Measurements from ENCODE around the gene CCNDBP1.
"Not testable (repeated sequence)": the region's sequence is repeated elsewhere in the genome, so short reads cannot be mapped to it uniquely, and the experiment has no call there.

CCNDBP1 gene

DNA sequence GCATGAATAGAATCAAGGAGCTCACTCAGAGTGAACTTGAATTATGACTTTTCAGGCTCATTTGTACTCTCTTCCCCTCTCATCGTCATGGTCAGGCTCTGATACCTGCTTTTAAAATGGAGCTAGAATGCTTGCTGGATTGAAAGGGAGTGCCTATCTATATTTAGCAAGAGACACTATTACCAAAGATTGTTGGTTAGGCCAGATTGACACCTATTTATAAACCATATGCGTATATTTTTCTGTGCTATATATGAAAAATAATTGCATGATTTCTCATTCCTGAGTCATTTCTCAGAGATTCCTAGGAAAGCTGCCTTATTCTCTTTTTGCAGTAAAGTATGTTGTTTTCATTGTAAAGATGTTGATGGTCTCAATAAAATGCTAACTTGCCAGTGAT lies 9.6 kb downstream of the CCNDBP1 start:
- no peaks in the 10 kb centered on the region for H3K9me3 ChIP-seq (ENCODE audit: control insufficient read depth, insufficient read depth, low read length)
- no peaks in the 10 kb centered on the region for H3K9me2 ChIP-seq (replicated peaks; ENCODE audit: control insufficient read depth, low read length)
- no peak overlapping the region for H3K4me3 ChIP-seq (ENCODE audit: low read length)
- TF ChIP-seq EZH2phosphoT487 (IDR thresholded peaks at IDR 0.05; ENCODE audit: borderline replicate concordance, low read length) = no peak
- TF ChIP-seq, protein P1, sequence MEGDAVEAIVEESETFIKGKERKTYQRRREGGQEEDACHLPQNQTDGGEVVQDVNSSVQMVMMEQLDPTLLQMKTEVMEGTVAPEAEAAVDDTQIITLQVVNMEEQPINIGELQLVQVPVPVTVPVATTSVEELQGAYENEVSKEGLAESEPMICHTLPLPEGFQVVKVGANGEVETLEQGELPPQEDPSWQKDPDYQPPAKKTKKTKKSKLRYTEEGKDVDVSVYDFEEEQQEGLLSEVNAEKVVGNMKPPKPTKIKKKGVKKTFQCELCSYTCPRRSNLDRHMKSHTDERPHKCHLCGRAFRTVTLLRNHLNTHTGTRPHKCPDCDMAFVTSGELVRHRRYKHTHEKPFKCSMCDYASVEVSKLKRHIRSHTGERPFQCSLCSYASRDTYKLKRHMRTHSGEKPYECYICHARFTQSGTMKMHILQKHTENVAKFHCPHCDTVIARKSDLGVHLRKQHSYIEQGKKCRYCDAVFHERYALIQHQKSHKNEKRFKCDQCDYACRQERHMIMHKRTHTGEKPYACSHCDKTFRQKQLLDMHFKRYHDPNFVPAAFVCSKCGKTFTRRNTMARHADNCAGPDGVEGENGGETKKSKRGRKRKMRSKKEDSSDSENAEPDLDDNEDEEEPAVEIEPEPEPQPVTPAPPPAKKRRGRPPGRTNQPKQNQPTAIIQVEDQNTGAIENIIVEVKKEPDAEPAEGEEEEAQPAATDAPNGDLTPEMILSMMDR (IDR thresholded peaks at IDR 0.05; ENCODE audit: low read depth, low read length, poor library complexity, severe bottlenecking) = no peak
- H3K27me3 ChIP-seq (ENCODE audit: control insufficient read depth, low read length) = no peaks in the 10 kb centered on the region
- H3F3A ChIP-seq (ENCODE audit: control insufficient read depth, insufficient read depth) = no peaks in the 10 kb centered on the region
- H3K36me3 ChIP-seq (ENCODE audit: control insufficient read depth, low read length) = peaks cover 55% of the 10 kb centered on the region
- H3K79me2 ChIP-seq (ENCODE audit: control insufficient read depth, low read length) = no peaks in the 10 kb centered on the region
- H3K4me2 ChIP-seq (ENCODE audit: low read length) = no peak overlapping the region
- no peaks in the 10 kb centered on the region for H4K20me1 ChIP-seq (ENCODE audit: control insufficient read depth, insufficient read depth, low read depth, low read length)
- H3K4me1 ChIP-seq (ENCODE audit: control insufficient read depth, low read length) = 0 out of 2 replicates have a peak, but pooled peaks cover 5% of the 10 kb centered on the region
- no peak overlapping the region for H3K27ac ChIP-seq (ENCODE audit: low read depth, low read length)

DNA sequence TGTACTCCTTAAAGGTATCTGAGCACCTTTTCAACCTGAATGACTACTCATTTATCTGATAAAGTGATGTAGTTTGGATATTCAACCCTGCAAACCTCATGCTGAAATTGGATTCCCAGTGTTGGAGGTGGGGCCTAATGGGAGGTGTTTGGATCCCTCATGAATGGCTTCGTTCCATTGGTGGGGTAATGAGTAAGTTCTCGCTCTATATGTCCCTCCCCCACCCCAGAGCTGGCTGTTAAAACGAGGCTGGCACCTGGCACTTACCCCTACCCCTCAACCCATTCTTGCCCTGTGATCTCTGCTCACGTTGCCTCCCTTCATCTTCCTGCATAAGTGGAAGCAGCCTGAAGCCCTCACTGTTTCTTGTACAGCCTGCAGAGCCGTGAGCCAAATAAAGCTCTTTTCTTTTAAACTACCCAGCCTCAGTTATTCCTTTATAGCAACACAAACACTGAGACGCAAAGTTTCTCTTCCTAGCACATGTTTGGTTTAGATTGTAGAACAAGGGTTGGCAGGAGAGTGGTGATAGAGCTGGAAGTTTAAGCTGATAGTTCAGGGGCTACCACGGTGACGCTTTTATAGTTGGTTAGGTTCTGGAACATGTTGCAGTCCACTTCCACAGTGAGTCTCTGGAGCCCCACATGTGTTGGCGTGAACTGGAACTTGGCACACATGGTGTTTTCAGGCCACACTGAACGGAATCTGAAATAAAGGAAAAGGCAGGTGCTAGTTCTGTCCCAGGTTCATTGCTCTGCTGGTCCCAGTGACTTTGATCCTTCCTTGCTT lies 11.8 kb downstream of the CCNDBP1 start:
- no peak overlapping the region for H3K4me2 ChIP-seq (ENCODE audit: low read length)
- H3K4me3 ChIP-seq (ENCODE audit: low read length) = no peak overlapping the region
- H3K27ac ChIP-seq (ENCODE audit: low read depth, low read length) = no peak overlapping the region
- no peaks in the 10 kb centered on the region for H3K9me3 ChIP-seq (ENCODE audit: control insufficient read depth, insufficient read depth, low read length)
- 0 out of 2 replicates have a peak, but pooled peaks cover 5% of the 10 kb centered on the region for H3K4me1 ChIP-seq (ENCODE audit: control insufficient read depth, low read length)
- H3F3A ChIP-seq (ENCODE audit: control insufficient read depth, insufficient read depth) = no peaks in the 10 kb centered on the region
- H4K20me1 ChIP-seq (ENCODE audit: control insufficient read depth, insufficient read depth, low read depth, low read length) = no peaks in the 10 kb centered on the region
- no peaks in the 10 kb centered on the region for H3K27me3 ChIP-seq (ENCODE audit: control insufficient read depth, low read length)
- no peaks in the 10 kb centered on the region for H3K79me2 ChIP-seq (ENCODE audit: control insufficient read depth, low read length)
- peaks cover 35% of the 10 kb centered on the region for H3K36me3 ChIP-seq (ENCODE audit: control insufficient read depth, low read length)
- TF ChIP-seq, protein P1 (IDR thresholded peaks at IDR 0.05; ENCODE audit: low read depth, low read length, poor library complexity, severe bottlenecking) = no peak
- TF ChIP-seq EZH2phosphoT487 (IDR thresholded peaks at IDR 0.05; ENCODE audit: borderline replicate concordance, low read length) = no peak
- no peaks in the 10 kb centered on the region for H3K9me2 ChIP-seq (replicated peaks; ENCODE audit: control insufficient read depth, low read length)

DNA sequence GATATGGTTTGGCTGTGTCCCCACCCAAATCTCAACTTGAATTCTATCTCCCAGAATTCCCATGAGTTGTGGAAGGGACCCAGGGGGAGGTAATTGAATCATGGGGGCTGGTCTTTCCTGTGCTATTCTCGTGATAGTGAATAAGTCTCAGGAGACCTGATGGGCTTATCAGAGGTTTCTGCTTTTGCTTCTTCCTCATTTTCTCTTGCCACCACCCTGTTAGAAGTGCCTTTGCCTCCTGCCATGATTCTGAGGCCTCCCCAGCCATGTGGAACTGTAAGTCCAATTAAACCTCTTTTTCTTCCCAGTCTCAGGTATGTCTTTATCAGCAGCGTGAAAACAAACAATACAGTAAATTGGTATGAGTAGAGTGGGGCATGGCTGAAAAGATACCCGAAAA lies 12.6 kb downstream of the CCNDBP1 start:
- not testable (repeated sequence) for H3K4me2 ChIP-seq (ENCODE audit: low read length); H3K4me1 ChIP-seq (ENCODE audit: control insufficient read depth, low read length); H3K79me2 ChIP-seq (ENCODE audit: control insufficient read depth, low read length); H4K20me1 ChIP-seq (ENCODE audit: control insufficient read depth, insufficient read depth, low read depth, low read length); H3K27me3 ChIP-seq (ENCODE audit: control insufficient read depth, low read length); H3K4me3 ChIP-seq (ENCODE audit: low read length); H3K9me2 ChIP-seq (replicated peaks; ENCODE audit: control insufficient read depth, low read length); H3F3A ChIP-seq (ENCODE audit: control insufficient read depth, insufficient read depth); H3K27ac ChIP-seq (ENCODE audit: low read depth, low read length); H3K9me3 ChIP-seq (ENCODE audit: control insufficient read depth, insufficient read depth, low read length)
- H3K36me3 ChIP-seq (ENCODE audit: control insufficient read depth, low read length) = peaks cover 27% of the 10 kb centered on the region

DNA sequence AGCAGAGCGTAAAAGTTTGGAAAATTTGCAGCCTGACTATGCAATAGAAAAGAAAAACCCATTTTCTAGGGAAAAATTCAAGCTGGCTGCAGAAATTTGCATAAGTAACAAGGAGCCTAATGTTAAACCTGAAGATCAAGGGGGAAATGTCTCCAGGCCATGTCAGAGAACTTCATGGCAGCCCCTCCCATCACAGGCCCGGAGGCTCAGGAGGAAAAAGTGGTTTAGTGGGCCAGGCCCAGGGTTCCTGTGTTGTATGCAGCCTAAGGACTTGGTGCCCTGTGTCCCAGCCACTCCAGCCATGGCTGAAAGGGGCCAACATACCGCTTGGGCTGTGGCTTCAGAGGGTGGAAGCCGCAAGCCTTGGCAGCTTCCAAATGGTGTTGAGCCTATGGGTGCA lies 13.4 kb downstream of the CCNDBP1 start:
- not testable (repeated sequence) for H3K79me2 ChIP-seq (ENCODE audit: control insufficient read depth, low read length)

More for the DNA sequence above, 13.4 kb downstream of the CCNDBP1 start:
- H3K4me2 ChIP-seq (ENCODE audit: low read length); H3F3A ChIP-seq (ENCODE audit: control insufficient read depth, insufficient read depth); H4K20me1 ChIP-seq (ENCODE audit: control insufficient read depth, insufficient read depth, low read depth, low read length); H3K4me1 ChIP-seq (ENCODE audit: control insufficient read depth, low read length); H3K27me3 ChIP-seq (ENCODE audit: control insufficient read depth, low read length); H3K27ac ChIP-seq (ENCODE audit: low read depth, low read length); H3K9me3 ChIP-seq (ENCODE audit: control insufficient read depth, insufficient read depth, low read length); H3K4me3 ChIP-seq (ENCODE audit: low read length); H3K9me2 ChIP-seq (replicated peaks; ENCODE audit: control insufficient read depth, low read length): not testable (repeated sequence)
- peaks cover 21% of the 10 kb centered on the region for H3K36me3 ChIP-seq (ENCODE audit: control insufficient read depth, low read length)

Data from DOHH2 (cell line).